Activated T-cell treated with anti-CD3 and anti-CD28 coated beads, Interleukin-2, amount 50 U/mL, for 48 hours (primary cell): ENCODE results near the gene HYAL4.

Source experiments
- DNase-seq, 2 experiments: peaks; one replicate each; pipeline ENCODE4 v3.0.0-alpha.2; 2020

The HYAL4 gene

DNA sequence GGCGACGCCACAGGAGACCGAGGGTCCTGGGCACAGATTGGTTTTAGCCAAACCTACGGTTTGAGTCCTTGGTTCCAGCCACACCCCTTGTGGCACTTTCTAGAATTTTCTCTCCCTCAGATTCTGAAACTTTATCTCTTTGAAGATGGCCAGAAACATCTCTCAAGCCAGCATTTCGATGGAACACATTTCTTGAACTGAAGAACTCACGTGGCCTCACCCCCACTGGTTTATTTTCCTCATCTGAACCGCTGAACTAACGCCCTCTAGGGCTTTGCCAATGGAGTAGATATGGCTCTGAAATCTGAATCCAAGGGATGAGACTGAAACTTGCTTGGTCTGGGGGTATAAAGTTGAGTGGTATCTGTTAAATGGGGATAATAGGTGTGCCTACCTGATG, 73.3 kb downstream of the HYAL4 start:
- no peak for DNase-seq

DNA sequence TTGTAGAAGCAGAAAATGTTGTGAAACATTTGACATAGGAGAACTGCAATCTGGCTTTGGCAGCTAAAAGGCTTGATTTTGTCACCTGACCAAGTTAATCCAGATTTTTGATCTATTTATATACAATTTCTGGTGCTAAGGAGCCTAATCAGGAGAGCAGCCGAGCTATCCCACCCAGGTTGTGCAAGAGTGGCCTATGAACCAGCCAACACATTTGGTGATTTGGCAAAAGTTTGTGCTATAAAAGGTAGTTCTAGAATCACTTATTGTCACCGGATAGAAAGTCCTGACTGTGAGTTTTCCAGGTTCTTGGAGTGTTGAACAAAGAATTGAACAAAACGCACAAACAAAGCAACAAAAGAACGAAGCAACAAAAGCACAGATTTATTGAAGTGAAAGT, 78.6 kb downstream of the HYAL4 start:
- DNase-seq = no peak

DNA sequence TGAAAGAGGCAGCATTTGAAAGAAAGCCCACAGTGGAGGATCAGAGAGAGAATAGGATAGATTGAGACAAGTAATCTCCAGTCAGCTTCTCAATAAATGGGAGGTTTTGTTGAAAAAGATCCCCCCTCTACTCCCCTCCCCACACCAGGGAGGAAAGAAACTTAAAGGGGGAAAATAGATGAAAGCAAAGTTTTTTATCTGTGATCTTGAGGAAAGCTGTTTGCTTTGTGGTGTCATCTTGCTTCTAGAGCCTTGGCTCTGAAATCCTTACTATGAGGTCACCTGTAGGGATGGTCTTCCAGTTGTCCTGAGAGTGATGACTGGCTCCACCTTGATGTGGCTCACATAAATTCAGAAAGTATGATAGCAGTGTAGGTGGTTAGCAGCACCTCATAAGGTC, 80.0 kb downstream of the HYAL4 start, which contains the start of gene SPAM1:
Gene SPAM1 (plus strand): TSS at position 301 of the 400 bp plus-strand sequence. CDS start 28,330 bp downstream, outside the sequence.
- no peak for DNase-seq
